OCI-LY7 (cell line): Measurements from ENCODE around the gene PTPRU.

Experiments
- CTCF ChIP-seq: fragments of 200-600 bp; sonication (generic); conservative IDR thresholded peaks from 2 replicates; pipeline ENCODE4 v1.5.1; 2014; ENCODE audit warnings: mild to moderate bottlenecking, antibody characterized with exemption, low read length, moderate library complexity, mixed read lengths
- EZH2phosphoT487 ChIP-seq: fragments of 200-600 bp; sonication (generic); IDR thresholded peaks from 2 replicates; pipeline ENCODE4 v1.6.1; 2018; ENCODE audit warnings: low read depth, borderline replicate concordance, mild to moderate bottlenecking, mixed run types, antibody characterized with exemption, low read length, moderate library complexity, mixed read lengths

- TF ChIP-seq CTCF (no peak), EZH2phosphoT487 (no peak)
Measured at GRCh38 chr1:29209173-29209572, 27.1 kb upstream of the PTPRU start.
